Measurements from ENCODE around the gene CDC42SE1. TPM values are rescaled to one million over a fixed set of nuclear protein-coding genes. Genes with fewer than 3 reads are reported as not detected.
"Not testable (repeated sequence)": the region's sequence is repeated elsewhere in the genome, so short reads cannot be mapped to it uniquely, and the experiment has no call there.

CDC42SE1 gene
- total and polyA plus RNA-seq, 2 donors from 2014 or later: 36.6 to 107 TPM

GRCh38 chr1:151106894-151107293 is 47.5 kb upstream of the CDC42SE1 start:
- Histone ChIP-seq H3K4me3 (ENCODE audit: low read length in 3 of 3) (no peak overlapping the region), H3K9ac (ENCODE audit: low read length in 3 of 3) (no peak overlapping the region), H3K4me1 (ENCODE audit: control insufficient read depth in 2 of 3, insufficient read depth in 2 of 3, low read depth in 1 of 3, low read length in 3 of 3) (no peaks in the 10 kb centered on the region), H3K9me3 (ENCODE audit: control insufficient read depth in 2 of 3, insufficient read depth in 1 of 3, low read length in 3 of 3) (no peaks in the 10 kb centered on the region), H3K27me3 (ENCODE audit: control insufficient read depth, insufficient read depth, low read length) (no peaks in the 10 kb centered on the region), H3K36me3 (ENCODE audit: control insufficient read depth in 2 of 3, insufficient read depth in 3 of 3, low read length in 3 of 3) (peaks cover 0 to 6% (median 3%) of the 10 kb centered on the region in 3 donors), H3K27ac (ENCODE audit: low read depth in 2 of 2, low read length in 2 of 2) (no peak overlapping the region)
- no peak for TF ChIP-seq CTCF (IDR thresholded peaks at IDR 0.05; ENCODE audit: borderline replicate concordance, extremely low read depth, insufficient read depth)
- FAIRE-seq (no peak), DNase-seq (no peak)
- intact Hi-C loops (cut with DNase I): loop anchor here (10.0 kb wide), 1 partner anchor 48 kb away; the partner anchor contains the start of gene TNFAIP8L2

DNA sequence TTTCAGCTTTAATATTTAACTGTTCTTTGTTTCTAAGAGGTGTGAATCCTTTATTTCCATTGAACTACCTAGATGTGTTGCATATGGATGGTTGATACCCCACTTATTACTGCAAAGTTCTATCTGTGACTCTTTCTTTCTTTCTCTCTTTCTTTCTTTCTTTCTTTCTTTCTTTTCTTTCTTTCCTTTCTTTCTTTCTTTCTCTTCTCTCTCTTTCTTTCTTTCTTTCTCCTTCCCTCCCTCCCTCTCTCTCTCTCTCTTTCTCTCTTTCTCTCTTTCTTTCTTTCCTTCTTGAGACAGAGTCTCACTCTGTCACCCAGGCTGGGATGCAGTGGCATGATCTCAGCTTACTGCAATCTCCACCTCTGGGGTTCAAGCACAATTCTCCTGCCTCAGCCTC is 45.2 kb upstream of the CDC42SE1 start:
- intact Hi-C loops (cut with DNase I): loop anchor here (10.0 kb wide), 1 partner anchor 50 kb away; the partner anchor contains the start of gene TNFAIP8L2
- Histone ChIP-seq H3K9ac (ENCODE audit: low read length in 3 of 3) (no peak overlapping the region), H3K4me3 (ENCODE audit: low read length in 3 of 3) (no peak overlapping the region), H3K36me3 (ENCODE audit: control insufficient read depth in 2 of 3, insufficient read depth in 3 of 3, low read length in 3 of 3) (peaks cover 0 to 6% (median 3%) of the 10 kb centered on the region in 3 donors), H3K4me1 (ENCODE audit: control insufficient read depth in 2 of 3, insufficient read depth in 2 of 3, low read depth in 1 of 3, low read length in 3 of 3) (no peaks in the 10 kb centered on the region), H3K9me3 (ENCODE audit: control insufficient read depth in 2 of 3, insufficient read depth in 1 of 3, low read length in 3 of 3) (peaks cover 0 to 1% (median 0%) of the 10 kb centered on the region in 3 donors), H3K27ac (ENCODE audit: low read depth in 2 of 2, low read length in 2 of 2) (no peak overlapping the region), H3K27me3 (ENCODE audit: control insufficient read depth, insufficient read depth, low read length) (no peaks in the 10 kb centered on the region)
- DNase-seq (no peak), FAIRE-seq (no peak)
- TF ChIP-seq CTCF (IDR thresholded peaks at IDR 0.05; ENCODE audit: borderline replicate concordance, extremely low read depth, insufficient read depth): no peak

GRCh38 chr1:151098126-151098525 is 38.7 kb upstream of the CDC42SE1 start:
- Histone ChIP-seq H3K4me1 (ENCODE audit: control insufficient read depth in 2 of 3, insufficient read depth in 2 of 3, low read depth in 1 of 3, low read length in 3 of 3) (no peaks in the 10 kb centered on the region), H3K27ac (ENCODE audit: low read depth in 2 of 2, low read length in 2 of 2) (no peak overlapping the region), H3K4me3 (ENCODE audit: low read length in 3 of 3) (no peak overlapping the region), H3K27me3 (ENCODE audit: control insufficient read depth, insufficient read depth, low read length) (no peaks in the 10 kb centered on the region), H3K36me3 (ENCODE audit: control insufficient read depth in 2 of 3, insufficient read depth in 3 of 3, low read length in 3 of 3) (peaks cover 0 to 6% (median 3%) of the 10 kb centered on the region in 3 donors), H3K9ac (ENCODE audit: low read length in 3 of 3) (no peak overlapping the region), H3K9me3 (ENCODE audit: control insufficient read depth in 2 of 3, insufficient read depth in 1 of 3, low read length in 3 of 3) (peaks cover 0 to 3% (median 0%) of the 10 kb centered on the region in 3 donors)
- FAIRE-seq (no peak), DNase-seq (no peak)
- intact Hi-C loops (cut with DNase I): no loop called here
- TF ChIP-seq CTCF (IDR thresholded peaks at IDR 0.05; ENCODE audit: borderline replicate concordance, extremely low read depth, insufficient read depth): no peak

DNA sequence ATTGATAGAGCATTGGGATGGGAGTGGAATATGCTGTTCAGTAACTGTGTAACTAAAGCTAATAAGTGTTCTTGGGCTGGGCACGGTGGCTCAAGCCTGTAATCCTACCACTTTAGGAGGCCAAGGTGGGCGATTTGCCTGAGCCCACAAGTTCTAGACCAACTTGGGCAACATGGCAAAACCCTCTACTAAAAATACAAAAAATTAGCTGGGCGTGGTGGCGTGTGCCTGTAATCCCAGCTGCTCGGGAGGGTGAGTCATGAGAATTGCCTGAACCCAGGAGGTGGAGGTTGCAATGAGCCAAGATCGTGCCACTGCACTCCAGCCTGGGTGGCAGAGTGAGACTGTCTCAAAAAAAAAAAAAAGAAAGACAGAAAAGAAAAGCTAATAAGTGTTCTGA is 38.0 kb upstream of the CDC42SE1 start:
- intact Hi-C loops (cut with DNase I); FAIRE-seq; H3K9me3 ChIP-seq (ENCODE audit: control insufficient read depth in 2 of 3, insufficient read depth in 1 of 3, low read length in 3 of 3); H3K27ac ChIP-seq (ENCODE audit: low read depth in 2 of 2, low read length in 2 of 2); H3K27me3 ChIP-seq (ENCODE audit: control insufficient read depth, insufficient read depth, low read length); H3K9ac ChIP-seq (ENCODE audit: low read length in 3 of 3); H3K36me3 ChIP-seq (ENCODE audit: control insufficient read depth in 2 of 3, insufficient read depth in 3 of 3, low read length in 3 of 3); H3K4me1 ChIP-seq (ENCODE audit: control insufficient read depth in 2 of 3, insufficient read depth in 2 of 3, low read depth in 1 of 3, low read length in 3 of 3); H3K4me3 ChIP-seq (ENCODE audit: low read length in 3 of 3): not testable (repeated sequence)
- DNase-seq: peak in 1 of 5 donors; percentile 17
